ENCODE measurements around the gene STAB1. TPM values are rescaled to one million over a fixed set of nuclear protein-coding genes. Genes with fewer than 3 reads are reported as not detected.
A peak's percentile ranks its signal among the peaks of the same experiment; 100 is the strongest.

STAB1 gene
- total and polyA plus RNA-seq, 2 of the 13 experiments (the other 11 are each of a cell fraction or from before 2014, with no cell fraction given) = 0.09 to 0.34 TPM

GRCh38 chr3:52534281-52535183 is 39.4 kb downstream of the STAB1 start (continued):
- peak; percentile 95 for TF ChIP-seq ZFX (CRISPR knock-in tag; IDR thresholded peaks at IDR 0.05; ENCODE audit: low read depth)
- TF ChIP-seq HOXA9 (CRISPR knock-in tag; IDR thresholded peaks at IDR 0.05; ENCODE audit: borderline replicate concordance) = no peak
- no peak for TF ChIP-seq ZBTB40 (IDR thresholded peaks at IDR 0.05)
- no peak; the same call in 1 of the 2 replicates for TF ChIP-seq ZBTB40 (CRISPR knock-in tag; IDR thresholded peaks at IDR 0.05)
- no peak for TF ChIP-seq SIX1 (CRISPR knock-in tag; IDR thresholded peaks at IDR 0.05; ENCODE audit: borderline replicate concordance)
- 0 out of 2 replicates have a peak, but pooled peaks have one; percentile 64 for TF ChIP-seq RELA (CRISPR knock-in tag; IDR thresholded peaks at IDR 0.05)
- peak; percentile 54 for TF ChIP-seq ZNF574 (CRISPR knock-in tag; IDR thresholded peaks at IDR 0.05)
- no peak for TF ChIP-seq SMC3 (IDR thresholded peaks at IDR 0.05; ENCODE audit: low read length)
- TF ChIP-seq ZNF839 (CRISPR knock-in tag; IDR thresholded peaks at IDR 0.05; ENCODE audit: borderline replicate concordance) = no peak
- TF ChIP-seq FOXA3 (CRISPR knock-in tag; IDR thresholded peaks at IDR 0.05) = no peak
- TF ChIP-seq DNMT1 (CRISPR knock-in tag; IDR thresholded peaks at IDR 0.05) = no peak
- TF ChIP-seq MATR3 (CRISPR knock-in tag; IDR thresholded peaks at IDR 0.05) = no peak
- TF ChIP-seq ZNF766 (CRISPR knock-in tag; IDR thresholded peaks at IDR 0.05; ENCODE audit: borderline replicate concordance) = no peak
- TF ChIP-seq MNT (IDR thresholded peaks at IDR 0.05) = no peak
- TF ChIP-seq HNF4G (IDR thresholded peaks at IDR 0.05; ENCODE audit: borderline replicate concordance, low read depth, low read length) = no peak
- TF ChIP-seq HNF4G (CRISPR knock-in tag; IDR thresholded peaks at IDR 0.05; ENCODE audit: borderline replicate concordance, low read depth) = no peak

All from HepG2 (cell line).